ENCODE results near the gene RSBN1L. TPM values are rescaled to one million over a fixed set of nuclear protein-coding genes. Genes with fewer than 3 reads are reported as not detected.

Gene RSBN1L
- total RNA-seq, 1 donor from 2014 or later: 11.3 TPM

DNA sequence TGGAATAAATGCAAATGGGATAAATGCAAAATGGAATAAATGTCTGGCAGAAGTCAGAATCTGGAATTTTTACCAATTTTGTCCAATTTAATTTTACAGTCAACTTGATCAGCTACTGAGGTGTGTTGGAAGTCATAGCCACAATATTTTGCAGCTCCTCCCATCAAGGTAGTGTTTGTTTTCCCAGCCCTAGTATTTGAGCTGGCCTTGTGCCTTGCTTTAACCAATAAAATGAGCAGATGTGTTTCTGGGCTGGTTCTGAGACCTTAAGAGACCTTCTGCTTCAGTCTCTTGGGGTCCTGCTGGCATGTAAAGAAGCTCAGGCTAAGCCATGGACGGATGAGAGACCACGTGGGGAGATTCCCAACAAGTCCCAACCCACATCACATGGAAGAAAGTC lies 42.7 kb upstream of the RSBN1L start:
- no peak overlapping the region for H3K4me3 ChIP-seq
- no peaks in the 10 kb centered on the region for H3K27me3 ChIP-seq
- DNase-seq (ENCODE audit: extremely low spot score in 2 of 2): no peak
- H3K27ac ChIP-seq: no peak overlapping the region
- TF ChIP-seq CTCF (IDR thresholded peaks at IDR 0.05) (no peak), POLR2A (IDR thresholded peaks at IDR 0.05) (no peak), POLR2AphosphoS5 (IDR thresholded peaks at IDR 0.05; ENCODE audit: insufficient read depth in 1 of 2, low read depth in 1 of 2) (no peak)
- H3K4me1 ChIP-seq: no peaks in the 10 kb centered on the region
- intact Hi-C loops (cut with DNase I): loop anchor here (5.0 kb wide), 1 partner anchor 109 kb away; no protein-coding TSS in a partner anchor
- H3K9me3 ChIP-seq: no peaks in the 10 kb centered on the region
- H3K36me3 ChIP-seq: peaks cover 0 to 6% of the 10 kb centered on the region in 2 donors

DNA sequence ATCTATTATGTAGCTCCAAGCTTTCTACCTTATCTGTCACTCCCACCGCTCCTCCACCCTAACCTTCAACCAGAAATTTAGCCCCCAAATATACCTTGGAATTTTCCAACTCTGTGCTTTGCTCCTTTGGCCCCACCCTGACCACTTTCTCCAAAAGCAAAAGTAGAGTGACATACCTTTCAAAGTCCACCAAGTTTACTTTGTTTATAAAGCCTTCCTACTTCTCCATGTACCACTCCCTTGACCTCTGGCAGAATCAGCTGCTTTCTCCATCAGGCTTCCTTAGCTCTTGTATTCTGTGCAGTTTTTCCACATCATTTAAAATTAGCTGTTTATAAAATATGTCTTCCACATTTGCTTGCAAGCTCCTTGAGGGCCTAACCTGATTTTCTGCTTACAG lies 40.9 kb upstream of the RSBN1L start:
- H3K27ac ChIP-seq: no peak overlapping the region
- H3K36me3 ChIP-seq: peaks cover 0 to 6% of the 10 kb centered on the region in 2 donors
- H3K27me3 ChIP-seq: no peaks in the 10 kb centered on the region
- TF ChIP-seq POLR2AphosphoS5 (IDR thresholded peaks at IDR 0.05; ENCODE audit: insufficient read depth in 1 of 2, low read depth in 1 of 2) (no peak), CTCF (IDR thresholded peaks at IDR 0.05) (no peak), POLR2A (IDR thresholded peaks at IDR 0.05) (no peak)
- no peaks in the 10 kb centered on the region for H3K9me3 ChIP-seq
- no peaks in the 10 kb centered on the region for H3K4me1 ChIP-seq
- DNase-seq (ENCODE audit: extremely low spot score in 2 of 2): no peak
- no peak overlapping the region for H3K4me3 ChIP-seq
- intact Hi-C loops (cut with DNase I): no loop called here

- H3K27ac ChIP-seq: no peak overlapping the region
- no peaks in the 10 kb centered on the region for H3K9me3 ChIP-seq
- peaks cover 0 to 6% of the 10 kb centered on the region in 2 donors for H3K36me3 ChIP-seq
- no peaks in the 10 kb centered on the region for H3K4me1 ChIP-seq
- no peak overlapping the region for H3K4me3 ChIP-seq
- no peaks in the 10 kb centered on the region for H3K27me3 ChIP-seq
- intact Hi-C loops (cut with DNase I): no loop called here
- TF ChIP-seq CTCF (IDR thresholded peaks at IDR 0.05): no peak
- no peak for TF ChIP-seq POLR2AphosphoS5 (IDR thresholded peaks at IDR 0.05; ENCODE audit: insufficient read depth in 1 of 2, low read depth in 1 of 2)
- no peak for TF ChIP-seq POLR2A (IDR thresholded peaks at IDR 0.05)
- no peak for DNase-seq (ENCODE audit: extremely low spot score in 2 of 2)
Observed at GRCh38 chr7:77655836-77656455, 40.3 kb upstream of the RSBN1L start.

DNA sequence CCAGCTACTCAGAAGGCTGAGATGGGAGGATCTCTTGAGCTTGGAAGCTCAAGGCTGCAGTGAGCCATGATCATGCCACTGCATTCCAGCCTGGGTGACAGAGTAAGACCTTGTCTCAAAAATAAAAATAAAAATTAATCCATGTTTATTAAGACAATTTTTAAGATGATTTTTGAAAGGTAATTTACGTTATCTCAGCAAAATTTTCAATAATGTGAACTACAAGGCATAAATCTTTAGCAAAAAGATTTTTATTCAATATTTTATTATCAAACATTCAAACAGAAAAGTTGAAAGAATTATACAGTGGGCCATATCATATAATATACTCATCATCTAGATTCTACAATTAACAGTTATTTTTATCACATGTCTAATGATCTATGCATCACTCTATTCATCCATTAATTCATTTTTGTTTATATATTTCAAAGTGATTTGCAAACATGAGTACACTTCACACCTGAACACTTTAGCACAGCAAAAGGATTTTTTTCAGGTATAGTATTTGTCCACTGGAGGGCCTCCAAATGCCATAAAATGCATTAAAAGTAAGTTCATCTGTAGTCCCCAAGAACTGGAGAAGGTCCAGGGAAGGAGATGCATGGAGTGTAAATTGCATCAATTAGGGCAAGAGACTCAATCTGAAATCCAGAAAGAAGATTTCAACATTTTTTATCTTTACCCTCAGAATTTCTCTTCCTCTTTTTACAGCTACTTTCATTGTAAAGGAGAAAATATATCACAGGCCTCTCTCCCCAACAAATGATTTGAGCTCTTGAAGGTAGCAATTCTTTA lies 38.6 kb upstream of the RSBN1L start:
- no peak overlapping the region for H3K4me3 ChIP-seq
- no peaks in the 10 kb centered on the region for H3K4me1 ChIP-seq
- intact Hi-C loops (cut with DNase I): no loop called here
- H3K27me3 ChIP-seq: no peaks in the 10 kb centered on the region
- TF ChIP-seq POLR2A (IDR thresholded peaks at IDR 0.05) (no peak), CTCF (IDR thresholded peaks at IDR 0.05) (peak in 1 of 3 experiments; percentile 31), POLR2AphosphoS5 (IDR thresholded peaks at IDR 0.05; ENCODE audit: insufficient read depth in 1 of 2, low read depth in 1 of 2) (no peak)
- no peak for DNase-seq (ENCODE audit: extremely low spot score in 2 of 2)
- H3K27ac ChIP-seq: no peak overlapping the region
- H3K9me3 ChIP-seq: no peaks in the 10 kb centered on the region
- peaks cover 0 to 6% of the 10 kb centered on the region in 2 donors for H3K36me3 ChIP-seq

DNA sequence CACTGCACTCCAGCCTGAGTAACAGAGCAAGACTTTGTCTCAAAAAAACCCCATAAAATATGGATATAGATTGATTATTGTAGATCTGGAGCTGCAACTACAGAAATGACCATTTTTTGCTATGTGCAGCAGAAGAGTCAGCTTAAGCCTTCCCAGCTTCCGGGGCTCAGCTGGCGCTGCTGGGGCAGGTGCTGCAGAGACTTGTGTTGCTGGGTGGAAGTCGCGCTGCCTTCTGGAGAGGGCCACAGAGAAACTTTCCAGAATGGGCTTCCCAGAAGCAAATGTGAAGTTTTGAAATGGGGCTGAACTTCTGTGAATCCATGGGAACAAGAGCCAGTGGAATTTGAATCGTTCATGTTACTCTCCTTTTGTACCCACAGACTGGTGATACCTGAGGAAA lies 37.3 kb upstream of the RSBN1L start:
- H3K9me3 ChIP-seq: no peaks in the 10 kb centered on the region
- no peaks in the 10 kb centered on the region for H3K27me3 ChIP-seq
- TF ChIP-seq POLR2AphosphoS5 (IDR thresholded peaks at IDR 0.05; ENCODE audit: insufficient read depth in 1 of 2, low read depth in 1 of 2) (no peak), POLR2A (IDR thresholded peaks at IDR 0.05) (no peak), CTCF (IDR thresholded peaks at IDR 0.05) (no peak)
- no peak overlapping the region for H3K4me3 ChIP-seq
- H3K27ac ChIP-seq: no peak overlapping the region
- intact Hi-C loops (cut with DNase I): no loop called here
- peaks cover 0 to 6% of the 10 kb centered on the region in 2 donors for H3K36me3 ChIP-seq
- no peaks in the 10 kb centered on the region for H3K4me1 ChIP-seq
- no peak for DNase-seq (ENCODE audit: extremely low spot score in 2 of 2)

Data from vagina (tissue), 2 donors.